Kidney (tissue), 14 donors: ENCODE results near the gene APOE. TPM values are rescaled to one million over a fixed set of nuclear protein-coding genes. Genes with fewer than 3 reads are reported as not detected.

Experiments
- DNase-seq, 5 donors: peaks; one replicate each; pipeline ENCODE4 v3.0.0-alpha.2; 2013 to 2020
- FAIRE-seq: peaks from 2 replicates; lab custom pipeline; 2012; peaks lifted over from hg19 to GRCh38; lab: Jason Lieb, UNC
- H3K27ac ChIP-seq, 2 donors: one replicate each; pipeline ENCODE4 v1.7.0; 2013; ENCODE audit warnings: low read depth in 2 of 2, low read length in 2 of 2, inconsistent platforms in 1 of 2
- H3K27me3 ChIP-seq: one replicate; pipeline ENCODE4 v1.7.1; 2013; ENCODE audit warnings: low read length, inconsistent platforms; ENCODE audit not compliant: control insufficient read depth, insufficient read depth
- H3K36me3 ChIP-seq, 3 donors: one replicate each; pipeline versions ENCODE4 v1.7.0 to v1.7.1; 2013; ENCODE audit warnings: low read length in 3 of 3, control low read depth in 1 of 3, inconsistent platforms in 1 of 3; ENCODE audit not compliant: insufficient read depth in 3 of 3, control insufficient read depth in 2 of 3
- H3K4me1 ChIP-seq, 3 donors: one replicate each; pipeline versions ENCODE4 v1.7.0 to v1.7.1; 2013; ENCODE audit warnings: low read length in 3 of 3, inconsistent platforms in 1 of 3, low read depth in 1 of 3; ENCODE audit not compliant: control insufficient read depth in 2 of 3, insufficient read depth in 2 of 3
- H3K4me3 ChIP-seq, 3 donors: one replicate each; pipeline versions ENCODE4 v1.7.0 to v1.8.1; 2013; ENCODE audit warnings: low read length in 3 of 3, control low read depth in 1 of 3, inconsistent platforms in 1 of 3
- H3K9ac ChIP-seq, 3 donors: one replicate each; pipeline versions ENCODE4 v1.7.0 to v1.7.1; 2013; ENCODE audit warnings: low read length in 3 of 3, control low read depth in 1 of 3, inconsistent platforms in 1 of 3
- H3K9me3 ChIP-seq, 3 donors: one replicate each; pipeline versions ENCODE4 v1.7.0 to v1.7.1; 2013; ENCODE audit warnings: low read length in 3 of 3, control low read depth in 1 of 3, inconsistent platforms in 1 of 3; ENCODE audit not compliant: control insufficient read depth in 2 of 3, insufficient read depth in 1 of 3
- intact Hi-C: fragments of 100-400 bp; cut with DNase I; formaldehyde crosslinking; loops from one replicate; pipeline ENCODE4 v1.11.1; 2022
- polyA plus RNA-seq: library from polyadenylated mRNA; stranded (reverse); fragments of 350-450 nt; fragmentation: Illumina TruSeq; extraction: RNeasy Lipid Tissue Mini Kit (QIAGEN cat#74804); gene quantifications from one replicate; pipeline ENCODE4 v1.2.3, GENCODE V29; 2014; ENCODE audit warnings: low read depth, low replicate concordance; ENCODE audit not compliant: insufficient read depth
- total RNA-seq: library from RNA; stranded (reverse); fragmentation: NEBNext Ultra II Directional; extraction: Animal tissue kit (Norgen Biotek cat#: 25700); gene quantifications from one replicate; pipeline ENCODE4 v1.2.1, GENCODE V29; 2021
- TF ChIP-seq, protein P1 (sequence below): IDR thresholded peaks from 3 replicates; pipeline ENCODE4 v1.5.1; 2012; ENCODE audit warnings: mild to moderate bottlenecking, moderate library complexity, borderline replicate concordance; ENCODE audit not compliant: insufficient read depth; ENCODE audit errors: extremely low read depth
- donor health status: control.
- donor health status: control.
- donor health status: control.
- donor health status: control.
- donor health status: control.
- donor health status: DM: yes; HTN: yes; CAD: no.
- donor health status: Normal renal cell carcinoma (clear cell type).

Gene APOE
- total and polyA plus RNA-seq, 2 donors from 2014 or later: 122 to 2,837 TPM

DNA sequence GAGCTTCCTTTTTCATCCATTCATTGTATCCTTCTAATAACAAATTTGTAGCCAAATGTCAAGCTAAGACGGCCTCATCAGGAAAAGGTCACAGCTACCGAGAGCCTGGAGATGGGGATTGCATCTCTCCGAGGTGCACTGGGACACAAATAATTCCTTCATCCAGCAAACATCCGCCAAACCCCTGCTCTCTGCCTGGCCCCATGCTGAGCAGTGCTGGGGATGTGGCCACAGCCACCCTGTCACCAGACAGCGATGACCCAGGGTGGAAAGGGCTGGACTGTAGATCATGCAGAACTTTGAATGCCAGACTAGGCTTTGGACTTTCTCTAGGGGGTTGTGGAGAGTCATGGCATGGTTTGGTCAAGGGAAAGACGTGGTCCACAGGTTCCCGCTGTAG is 12.7 kb upstream of the APOE start:
- DNase-seq: no peak
- FAIRE-seq: no peak
- Histone ChIP-seq H3K27ac (no peak overlapping the region), H3K4me3 (no peak overlapping the region), H3K9me3 (no peaks in the 10 kb centered on the region), H3K9ac (peak overlapping the region in 1 of 3 donors; percentile 92), H3K4me1 (peaks cover 0 to 19% (median 12%) of the 10 kb centered on the region in 3 donors), H3K36me3 (peaks cover 2 to 12% (median 12%) of the 10 kb centered on the region in 3 donors), H3K27me3 (no peaks in the 10 kb centered on the region)
- TF ChIP-seq, protein P1, sequence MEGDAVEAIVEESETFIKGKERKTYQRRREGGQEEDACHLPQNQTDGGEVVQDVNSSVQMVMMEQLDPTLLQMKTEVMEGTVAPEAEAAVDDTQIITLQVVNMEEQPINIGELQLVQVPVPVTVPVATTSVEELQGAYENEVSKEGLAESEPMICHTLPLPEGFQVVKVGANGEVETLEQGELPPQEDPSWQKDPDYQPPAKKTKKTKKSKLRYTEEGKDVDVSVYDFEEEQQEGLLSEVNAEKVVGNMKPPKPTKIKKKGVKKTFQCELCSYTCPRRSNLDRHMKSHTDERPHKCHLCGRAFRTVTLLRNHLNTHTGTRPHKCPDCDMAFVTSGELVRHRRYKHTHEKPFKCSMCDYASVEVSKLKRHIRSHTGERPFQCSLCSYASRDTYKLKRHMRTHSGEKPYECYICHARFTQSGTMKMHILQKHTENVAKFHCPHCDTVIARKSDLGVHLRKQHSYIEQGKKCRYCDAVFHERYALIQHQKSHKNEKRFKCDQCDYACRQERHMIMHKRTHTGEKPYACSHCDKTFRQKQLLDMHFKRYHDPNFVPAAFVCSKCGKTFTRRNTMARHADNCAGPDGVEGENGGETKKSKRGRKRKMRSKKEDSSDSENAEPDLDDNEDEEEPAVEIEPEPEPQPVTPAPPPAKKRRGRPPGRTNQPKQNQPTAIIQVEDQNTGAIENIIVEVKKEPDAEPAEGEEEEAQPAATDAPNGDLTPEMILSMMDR: no peak
- intact Hi-C loops: no loop called here

DNA sequence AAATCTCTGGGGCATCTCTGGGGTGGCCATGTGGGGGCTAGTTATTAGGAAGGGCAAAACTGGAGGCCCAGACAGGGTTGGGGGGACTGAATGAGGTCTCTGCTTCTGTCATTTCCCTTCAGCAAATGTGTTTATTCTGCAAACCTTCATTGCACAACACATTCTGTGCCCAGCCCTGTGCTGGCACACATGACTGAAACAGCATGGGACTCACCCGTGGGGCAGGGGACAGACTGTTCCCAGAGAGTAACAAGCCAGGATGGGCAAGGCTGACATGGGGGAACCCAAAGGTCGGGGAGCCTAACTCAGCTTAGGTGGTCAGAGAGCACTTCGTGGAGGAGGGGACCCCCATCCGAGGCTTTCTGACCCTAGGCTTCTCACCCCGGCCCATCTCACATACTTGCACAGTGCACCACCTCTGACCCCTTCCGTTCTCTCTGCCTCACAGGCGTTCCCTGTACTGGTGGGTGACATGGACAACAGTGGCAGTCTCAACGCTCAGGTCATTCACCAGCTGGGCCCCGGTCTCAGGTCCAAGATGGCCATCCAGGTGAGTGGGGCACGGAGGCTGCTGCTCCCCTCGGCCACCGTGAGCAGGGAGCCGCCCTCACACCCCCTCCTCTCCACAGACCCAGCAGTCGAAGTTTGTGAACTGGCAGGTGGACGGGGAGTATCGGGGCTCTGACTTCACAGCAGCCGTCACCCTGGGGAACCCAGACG is 12.1 kb upstream of the APOE start:
- TF ChIP-seq, protein P1: no peak
- H3K4me3 ChIP-seq: no peak overlapping the region
- intact Hi-C loops: no loop called here
- no peak for FAIRE-seq
- no peaks in the 10 kb centered on the region for H3K27me3 ChIP-seq
- H3K27ac ChIP-seq: no peak overlapping the region
- DNase-seq: no peak
- no peak overlapping the region for H3K9ac ChIP-seq
- H3K36me3 ChIP-seq: peaks cover 0 to 12% (median 8%) of the 10 kb centered on the region in 3 donors
- H3K9me3 ChIP-seq: no peaks in the 10 kb centered on the region
- peaks cover 0 to 19% (median 12%) of the 10 kb centered on the region in 3 donors for H3K4me1 ChIP-seq

DNA sequence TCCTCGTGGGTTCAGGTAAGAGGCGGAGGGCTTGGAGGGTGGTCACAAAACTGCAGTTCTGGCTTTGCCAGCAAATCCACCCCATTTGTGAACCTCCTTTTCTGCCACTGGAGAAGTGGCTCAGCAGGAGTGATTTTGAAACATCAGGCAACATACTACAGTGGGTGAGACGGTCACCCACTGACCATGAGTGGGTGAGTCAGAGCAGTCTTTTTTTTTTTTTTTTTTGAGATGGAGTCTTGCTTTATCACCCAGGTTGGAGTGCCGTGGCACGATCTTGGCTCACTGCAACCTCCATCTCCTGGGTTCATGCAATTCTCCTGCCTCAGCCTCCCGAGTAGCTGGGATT is 11.6 kb upstream of the APOE start:
- H3K27me3 ChIP-seq: no peaks in the 10 kb centered on the region
- no peaks in the 10 kb centered on the region for H3K9me3 ChIP-seq
- H3K36me3 ChIP-seq: peaks cover 0 to 12% (median 8%) of the 10 kb centered on the region in 3 donors
- intact Hi-C loops: no loop called here
- peaks cover 0 to 19% (median 12%) of the 10 kb centered on the region in 3 donors for H3K4me1 ChIP-seq
- no peak overlapping the region for H3K4me3 ChIP-seq
- TF ChIP-seq, protein P1: no peak
- no peak for DNase-seq
- H3K27ac ChIP-seq: no peak overlapping the region
- no peak for FAIRE-seq
- no peak overlapping the region for H3K9ac ChIP-seq
